ENCODE results near the gene HEPHL1.

DNA sequence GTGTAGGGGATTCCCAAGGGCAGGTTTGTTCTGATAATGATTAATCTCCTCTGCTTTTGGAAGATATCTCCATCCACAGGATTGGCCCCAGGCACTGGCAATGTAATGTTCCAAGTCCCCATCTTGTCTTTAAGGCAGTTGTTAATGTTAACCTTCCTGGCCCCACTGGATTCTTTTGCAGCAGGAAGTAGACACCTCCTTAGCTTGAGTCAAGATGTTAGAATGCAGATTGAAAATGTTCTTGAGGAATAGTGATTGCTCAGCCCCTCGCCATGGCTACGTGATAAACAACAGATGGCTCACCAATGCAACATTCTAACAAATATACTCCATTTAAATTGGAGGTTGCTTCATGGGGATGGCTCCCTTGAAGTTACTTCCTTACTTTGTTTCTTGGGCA is 7.3 kb downstream of the HEPHL1 start:
- TF ChIP-seq, protein P1, sequence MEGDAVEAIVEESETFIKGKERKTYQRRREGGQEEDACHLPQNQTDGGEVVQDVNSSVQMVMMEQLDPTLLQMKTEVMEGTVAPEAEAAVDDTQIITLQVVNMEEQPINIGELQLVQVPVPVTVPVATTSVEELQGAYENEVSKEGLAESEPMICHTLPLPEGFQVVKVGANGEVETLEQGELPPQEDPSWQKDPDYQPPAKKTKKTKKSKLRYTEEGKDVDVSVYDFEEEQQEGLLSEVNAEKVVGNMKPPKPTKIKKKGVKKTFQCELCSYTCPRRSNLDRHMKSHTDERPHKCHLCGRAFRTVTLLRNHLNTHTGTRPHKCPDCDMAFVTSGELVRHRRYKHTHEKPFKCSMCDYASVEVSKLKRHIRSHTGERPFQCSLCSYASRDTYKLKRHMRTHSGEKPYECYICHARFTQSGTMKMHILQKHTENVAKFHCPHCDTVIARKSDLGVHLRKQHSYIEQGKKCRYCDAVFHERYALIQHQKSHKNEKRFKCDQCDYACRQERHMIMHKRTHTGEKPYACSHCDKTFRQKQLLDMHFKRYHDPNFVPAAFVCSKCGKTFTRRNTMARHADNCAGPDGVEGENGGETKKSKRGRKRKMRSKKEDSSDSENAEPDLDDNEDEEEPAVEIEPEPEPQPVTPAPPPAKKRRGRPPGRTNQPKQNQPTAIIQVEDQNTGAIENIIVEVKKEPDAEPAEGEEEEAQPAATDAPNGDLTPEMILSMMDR (IDR thresholded peaks at IDR 0.05; ENCODE audit: insufficient read depth, low read length, poor library complexity, severe bottlenecking) = no peak
- TF ChIP-seq EZH2phosphoT487 (conservative IDR thresholded peaks at IDR 0.05; ENCODE audit: low read length) = no peak

Data from SU-DHL-6 (cell line).